ENCODE results near the gene KRT14. TPM values are rescaled to one million over a fixed set of nuclear protein-coding genes. Genes with fewer than 3 reads are reported as not detected.

The KRT14 gene
- total and polyA plus RNA-seq, 2 of the 4 experiments (the other 2 are of a cell fraction) = not detected

- Histone ChIP-seq H2AK9ac (replicated peaks; ENCODE audit: low read depth, low read length, poor library complexity) (no peak overlapping the region), H2BK15ac (ENCODE audit: low read depth, low read length) (no peak overlapping the region), H2AK5ac (ENCODE audit: low read depth, low read length) (no peak overlapping the region), H3K9me3 (ENCODE audit: control insufficient read depth, insufficient read depth, low read length) (no peaks in the 10 kb centered on the region), H4K8ac (ENCODE audit: low read depth in 2 of 2, low read length in 2 of 2) (no peak overlapping the region), H3K79me1 (ENCODE audit: low read depth in 1 of 2, low read length in 2 of 2) (no peaks in the 10 kb centered on the region), H4K5ac (ENCODE audit: low read depth, low read length) (no peak overlapping the region), H3K4ac (ENCODE audit: low read depth, low read length) (no peak overlapping the region), H2BK20ac (ENCODE audit: low read depth, low read length) (no peak overlapping the region), H2AFZ (replicated peaks; ENCODE audit: low read length, poor library complexity) (no peak overlapping the region), H3K4me2 (ENCODE audit: low read depth, low read length) (no peak overlapping the region), H3K9me1 (ENCODE audit: insufficient read depth, low read length) (no peaks in the 10 kb centered on the region), H2BK120ac (ENCODE audit: low read depth, low read length) (no peak overlapping the region), H3K4me1 (ENCODE audit: control insufficient read depth, insufficient read depth, low read length) (no peaks in the 10 kb centered on the region), H3K23ac (ENCODE audit: low read depth, low read length) (no peak overlapping the region), H3K18ac (ENCODE audit: low read depth, low read length) (no peak overlapping the region), H3K9ac (ENCODE audit: low read depth, low read length) (no peak overlapping the region), H3K4me3 (ENCODE audit: insufficient read depth, low read depth, low read length) (no peak overlapping the region), H3K36me3 (ENCODE audit: control insufficient read depth, insufficient read depth, low read length) (no peaks in the 10 kb centered on the region), H3K56ac (ENCODE audit: extremely low read depth, insufficient read depth, low read length) (no peak overlapping the region), H4K20me1 (ENCODE audit: insufficient read depth, low read length) (no peaks in the 10 kb centered on the region), H4K91ac (ENCODE audit: insufficient read depth, low read depth, low read length) (no peak overlapping the region), H3K14ac (replicated peaks; ENCODE audit: low read depth, low read length) (no peak overlapping the region), H2BK5ac (ENCODE audit: low read depth, low read length, poor library complexity, severe bottlenecking) (no peak overlapping the region), H3K27ac (ENCODE audit: insufficient read depth, low read length) (no peak overlapping the region), H3K27me3 (ENCODE audit: control insufficient read depth, insufficient read depth, low read length) (peaks cover 58% of the 10 kb centered on the region)
- WGBS, 2 experiments (ENCODE audit: extremely low coverage in 2 of 2, insufficient read length in 1 of 2) = 0% methylated on average over 2 of the region's 3 CpGs; no CpG with 5 or more reads in 1 of the 2 experiments
- dilution Hi-C loops (cut with HindIII; ENCODE audit: low sequenced_read_pairs, unreplicated experiment) = no loop called here
- POLR2A ChIA-PET (ENCODE audit: unreplicated experiment) = no interaction called here
- CTCF ChIA-PET = no interaction called here
- ATAC-seq (ENCODE audit: low read depth) = no peak
- intact Hi-C loops (cut with micrococcal nuclease) = no loop called here
- BruUV-seq (replicated peaks) = no TSS peak
- in situ Hi-C loops (cut with MboI; ENCODE audit: low sequenced_read_pairs) = no loop called here
- no peak for DNase-seq
- TF ChIP-seq BHLHE40 (IDR thresholded peaks at IDR 0.05; ENCODE audit: low read depth, low read length) (no peak), RCOR1 (IDR thresholded peaks at IDR 0.05; ENCODE audit: insufficient replicate concordance, low read length) (no peak), RFX5 (IDR thresholded peaks at IDR 0.05; ENCODE audit: low read depth, low read length) (no peak), NFE2L2 (IDR thresholded peaks at IDR 0.05; ENCODE audit: low read depth, low read length) (no peak), RAD21 (IDR thresholded peaks at IDR 0.05; ENCODE audit: low read length) (no peak), POLR2A (IDR thresholded peaks at IDR 0.05; ENCODE audit: low read depth, low read length) (no peak), MAZ (IDR thresholded peaks at IDR 0.05; ENCODE audit: borderline replicate concordance, low read depth, low read length) (no peak), FOS (IDR thresholded peaks at IDR 0.05; ENCODE audit: low read depth, low read length) (no peak), MXI1 (IDR thresholded peaks at IDR 0.05; ENCODE audit: borderline replicate concordance, low read depth, low read length) (no peak), ELK1 (IDR thresholded peaks at IDR 0.05; ENCODE audit: borderline replicate concordance, low read depth, low read length) (no peak), CEBPB (IDR thresholded peaks at IDR 0.05; ENCODE audit: low read depth, low read length) (no peak), CHD1 (IDR thresholded peaks at IDR 0.05; ENCODE audit: low read depth, low read length) (no peak), SMC3 (IDR thresholded peaks at IDR 0.05; ENCODE audit: low read depth, low read length) (no peak), MAFK (IDR thresholded peaks at IDR 0.05; ENCODE audit: low read depth, low read length) (no peak)
- TF ChIP-seq, protein P1, sequence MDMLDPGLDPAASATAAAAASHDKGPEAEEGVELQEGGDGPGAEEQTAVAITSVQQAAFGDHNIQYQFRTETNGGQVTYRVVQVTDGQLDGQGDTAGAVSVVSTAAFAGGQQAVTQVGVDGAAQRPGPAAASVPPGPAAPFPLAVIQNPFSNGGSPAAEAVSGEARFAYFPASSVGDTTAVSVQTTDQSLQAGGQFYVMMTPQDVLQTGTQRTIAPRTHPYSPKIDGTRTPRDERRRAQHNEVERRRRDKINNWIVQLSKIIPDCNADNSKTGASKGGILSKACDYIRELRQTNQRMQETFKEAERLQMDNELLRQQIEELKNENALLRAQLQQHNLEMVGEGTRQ (IDR thresholded peaks at IDR 0.05; ENCODE audit: low read depth, low read length) = no peak
- TF ChIP-seq, protein P2, sequence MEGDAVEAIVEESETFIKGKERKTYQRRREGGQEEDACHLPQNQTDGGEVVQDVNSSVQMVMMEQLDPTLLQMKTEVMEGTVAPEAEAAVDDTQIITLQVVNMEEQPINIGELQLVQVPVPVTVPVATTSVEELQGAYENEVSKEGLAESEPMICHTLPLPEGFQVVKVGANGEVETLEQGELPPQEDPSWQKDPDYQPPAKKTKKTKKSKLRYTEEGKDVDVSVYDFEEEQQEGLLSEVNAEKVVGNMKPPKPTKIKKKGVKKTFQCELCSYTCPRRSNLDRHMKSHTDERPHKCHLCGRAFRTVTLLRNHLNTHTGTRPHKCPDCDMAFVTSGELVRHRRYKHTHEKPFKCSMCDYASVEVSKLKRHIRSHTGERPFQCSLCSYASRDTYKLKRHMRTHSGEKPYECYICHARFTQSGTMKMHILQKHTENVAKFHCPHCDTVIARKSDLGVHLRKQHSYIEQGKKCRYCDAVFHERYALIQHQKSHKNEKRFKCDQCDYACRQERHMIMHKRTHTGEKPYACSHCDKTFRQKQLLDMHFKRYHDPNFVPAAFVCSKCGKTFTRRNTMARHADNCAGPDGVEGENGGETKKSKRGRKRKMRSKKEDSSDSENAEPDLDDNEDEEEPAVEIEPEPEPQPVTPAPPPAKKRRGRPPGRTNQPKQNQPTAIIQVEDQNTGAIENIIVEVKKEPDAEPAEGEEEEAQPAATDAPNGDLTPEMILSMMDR (conservative IDR thresholded peaks at IDR 0.05; ENCODE audit: low read depth, low read length) = no peak
Observed at GRCh38 chr17:41575336-41575735, 11.4 kb downstream of the KRT14 start.

All from IMR-90 (cell line).